Endothelial cell of umbilical vein (primary cell): ENCODE results near the gene ETFBKMT.

ENCODE experiments used
- CTCF ChIP-seq, 2 donors: IDR thresholded peaks; 1 replicate in 1 of 2; 2 replicates in 1 of 2; pipeline ENCODE4 v1.5.1; 2011; ENCODE audit warnings: low read length in 2 of 2, mild to moderate bottlenecking in 2 of 2, moderate library complexity in 2 of 2, control low read depth in 1 of 2, inconsistent platforms in 1 of 2, low read depth in 1 of 2; ENCODE audit not compliant: insufficient read depth in 1 of 2; ENCODE audit errors: extremely low read depth in 1 of 2
- EZH2 ChIP-seq: IDR thresholded peaks from 2 replicates; pipeline ENCODE4 v1.6.1; 2012; ENCODE audit warnings: borderline replicate concordance, low read depth, mild to moderate bottlenecking, moderate library complexity, low read length, inconsistent platforms; ENCODE audit not compliant: severe bottlenecking
- FOS ChIP-seq: IDR thresholded peaks from 2 replicates; pipeline ENCODE4 v1.6.1; 2011; ENCODE audit warnings: mild to moderate bottlenecking, low read length, moderate library complexity, borderline replicate concordance; ENCODE audit not compliant: insufficient read depth
- MAX ChIP-seq: IDR thresholded peaks from 2 replicates; pipeline ENCODE4 v1.6.1; 2011; ENCODE audit not compliant: insufficient read depth, insufficient read length
- MYC ChIP-seq: IDR thresholded peaks from one replicate; pipeline ENCODE4 v1.6.1; 2011; ENCODE audit warnings: mild to moderate bottlenecking, low read depth, low read length
- POLR2AphosphoS5 ChIP-seq: IDR thresholded peaks from 2 replicates; pipeline ENCODE4 v1.6.1; 2012; ENCODE audit warnings: low read depth, mild to moderate bottlenecking, control low read depth, low read length, moderate library complexity; ENCODE audit not compliant: insufficient read depth

DNA sequence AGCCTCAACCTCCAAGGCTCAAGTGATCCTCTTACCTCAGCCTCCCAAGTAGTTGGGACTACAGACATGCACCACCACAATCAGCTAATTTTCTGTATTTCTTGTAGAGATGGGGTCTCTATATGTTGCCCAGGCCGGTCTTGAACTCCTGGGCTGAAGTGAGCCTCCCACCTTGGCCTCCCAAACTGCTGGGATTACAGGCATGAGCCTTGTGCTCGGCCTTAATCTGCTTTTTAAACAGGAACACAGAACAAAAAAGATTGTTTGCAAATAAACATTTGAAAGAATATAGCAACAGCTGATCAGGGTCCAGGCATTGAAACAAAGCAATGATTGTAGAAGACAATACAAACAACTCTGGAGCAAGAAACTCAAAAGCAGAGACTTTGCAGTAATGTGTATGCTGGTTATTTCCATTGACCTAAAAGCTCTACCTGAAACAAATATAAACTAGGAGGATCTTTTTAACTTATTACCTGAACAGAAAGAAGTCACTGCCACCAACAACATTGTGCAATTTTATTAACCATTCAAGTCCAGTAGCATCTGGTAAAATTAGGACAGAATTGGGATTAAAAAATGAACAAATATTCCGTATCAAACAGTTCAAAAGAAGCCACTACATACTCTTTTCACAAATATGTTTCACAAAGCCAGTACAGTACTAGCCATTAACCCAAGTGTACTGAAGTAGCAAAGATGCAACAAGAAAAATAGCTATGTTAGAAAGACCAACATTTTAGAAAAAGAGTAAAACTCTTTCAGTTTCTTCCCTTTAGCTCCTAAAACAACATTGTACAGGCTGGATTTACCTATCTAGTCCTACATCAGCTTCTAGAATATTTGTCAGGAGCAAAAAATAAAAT is 55.2 kb downstream of the ETFBKMT start:
- TF ChIP-seq EZH2 (no peak), CTCF (IDR thresholded peaks at IDR 0.05; ENCODE audit: extremely low read depth in 1 of 2, insufficient read depth in 1 of 2, low read depth in 1 of 2, low read length in 2 of 2) (no peak), MYC (no peak), MAX (no peak), FOS (no peak), POLR2AphosphoS5 (no peak)
